ENCODE results near the gene PRSS1.
"Not testable (repeated sequence)": the region's sequence is repeated elsewhere in the genome, so short reads cannot be mapped to it uniquely, and the experiment has no call there.

DNA sequence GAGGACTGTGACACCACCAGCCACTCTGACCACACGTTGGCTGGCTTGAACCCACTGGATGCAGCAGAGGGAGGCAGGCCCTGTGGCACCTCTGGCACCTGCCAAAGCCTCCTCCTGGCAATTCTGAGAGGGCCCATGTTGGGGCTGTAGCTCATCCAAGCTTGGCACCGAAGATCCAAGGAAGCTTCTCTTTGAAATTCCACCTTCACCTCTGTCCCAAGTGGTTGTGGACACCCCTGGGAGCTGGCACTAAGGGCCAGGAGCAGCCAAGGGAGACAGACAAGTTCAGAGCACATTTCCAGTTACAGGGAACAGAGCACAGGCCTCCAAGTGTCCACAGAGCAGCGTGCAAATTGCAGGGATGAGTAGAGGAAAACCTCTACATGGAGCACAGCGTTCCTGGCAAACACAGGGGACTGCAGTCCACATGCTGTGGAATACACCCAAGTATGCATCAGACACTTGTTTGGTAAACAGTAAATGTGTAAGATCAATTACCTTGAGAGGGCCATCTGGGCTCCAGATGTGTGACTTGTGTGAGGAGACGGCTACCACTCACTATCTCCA, 4.7 kb downstream of the PRSS1 start:
- TF ChIP-seq POLR2A (IDR thresholded peaks at IDR 0.05), result not testable (repeated sequence)
- TF ChIP-seq, protein P1, sequence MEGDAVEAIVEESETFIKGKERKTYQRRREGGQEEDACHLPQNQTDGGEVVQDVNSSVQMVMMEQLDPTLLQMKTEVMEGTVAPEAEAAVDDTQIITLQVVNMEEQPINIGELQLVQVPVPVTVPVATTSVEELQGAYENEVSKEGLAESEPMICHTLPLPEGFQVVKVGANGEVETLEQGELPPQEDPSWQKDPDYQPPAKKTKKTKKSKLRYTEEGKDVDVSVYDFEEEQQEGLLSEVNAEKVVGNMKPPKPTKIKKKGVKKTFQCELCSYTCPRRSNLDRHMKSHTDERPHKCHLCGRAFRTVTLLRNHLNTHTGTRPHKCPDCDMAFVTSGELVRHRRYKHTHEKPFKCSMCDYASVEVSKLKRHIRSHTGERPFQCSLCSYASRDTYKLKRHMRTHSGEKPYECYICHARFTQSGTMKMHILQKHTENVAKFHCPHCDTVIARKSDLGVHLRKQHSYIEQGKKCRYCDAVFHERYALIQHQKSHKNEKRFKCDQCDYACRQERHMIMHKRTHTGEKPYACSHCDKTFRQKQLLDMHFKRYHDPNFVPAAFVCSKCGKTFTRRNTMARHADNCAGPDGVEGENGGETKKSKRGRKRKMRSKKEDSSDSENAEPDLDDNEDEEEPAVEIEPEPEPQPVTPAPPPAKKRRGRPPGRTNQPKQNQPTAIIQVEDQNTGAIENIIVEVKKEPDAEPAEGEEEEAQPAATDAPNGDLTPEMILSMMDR (IDR thresholded peaks at IDR 0.05), result not testable (repeated sequence)
- TF ChIP-seq POLR2AphosphoS5 (IDR thresholded peaks at IDR 0.05), result peak in 1 of 3 donors; percentile 41

Measured in breast epithelium (tissue), 3 donors.